BE2C (cell line): ENCODE data around the gene SHC4.
"Not testable (repeated sequence)": the region's sequence is repeated elsewhere in the genome, so short reads cannot be mapped to it uniquely, and the experiment has no call there.

Source experiments
- DNase-seq: peaks from one replicate; pipeline ENCODE4 v3.0.0-alpha.2; 2020
- H3K27me3 ChIP-seq: fragments of 250-450 bp; sonication (Bioruptor Pico); 2 replicates; pipeline ENCODE4 v1.5.1; 2020; ENCODE audit warnings: mild to moderate bottlenecking
- H3K36me3 ChIP-seq: fragments of 250-450 bp; sonication (Bioruptor Pico); 2 replicates; pipeline ENCODE4 v1.5.1; 2020; ENCODE audit warnings: mild to moderate bottlenecking
- H3K4me1 ChIP-seq: fragments of 250-450 bp; sonication (Bioruptor Pico); 2 replicates; pipeline ENCODE4 v1.5.1; 2020
- H3K4me3 ChIP-seq: 2 replicates; pipeline ENCODE4 v1.5.1; 2011; ENCODE audit warnings: low read depth, low read length
- H3K9me3 ChIP-seq: fragments of 250-450 bp; sonication (Bioruptor Pico); 2 replicates; pipeline ENCODE4 v1.5.1; 2020
- TF ChIP-seq, protein P1 (sequence below): IDR thresholded peaks from 2 replicates; pipeline ENCODE4 v1.5.1; 2012; ENCODE audit warnings: mild to moderate bottlenecking, low read depth, low read length

Gene SHC4

DNA sequence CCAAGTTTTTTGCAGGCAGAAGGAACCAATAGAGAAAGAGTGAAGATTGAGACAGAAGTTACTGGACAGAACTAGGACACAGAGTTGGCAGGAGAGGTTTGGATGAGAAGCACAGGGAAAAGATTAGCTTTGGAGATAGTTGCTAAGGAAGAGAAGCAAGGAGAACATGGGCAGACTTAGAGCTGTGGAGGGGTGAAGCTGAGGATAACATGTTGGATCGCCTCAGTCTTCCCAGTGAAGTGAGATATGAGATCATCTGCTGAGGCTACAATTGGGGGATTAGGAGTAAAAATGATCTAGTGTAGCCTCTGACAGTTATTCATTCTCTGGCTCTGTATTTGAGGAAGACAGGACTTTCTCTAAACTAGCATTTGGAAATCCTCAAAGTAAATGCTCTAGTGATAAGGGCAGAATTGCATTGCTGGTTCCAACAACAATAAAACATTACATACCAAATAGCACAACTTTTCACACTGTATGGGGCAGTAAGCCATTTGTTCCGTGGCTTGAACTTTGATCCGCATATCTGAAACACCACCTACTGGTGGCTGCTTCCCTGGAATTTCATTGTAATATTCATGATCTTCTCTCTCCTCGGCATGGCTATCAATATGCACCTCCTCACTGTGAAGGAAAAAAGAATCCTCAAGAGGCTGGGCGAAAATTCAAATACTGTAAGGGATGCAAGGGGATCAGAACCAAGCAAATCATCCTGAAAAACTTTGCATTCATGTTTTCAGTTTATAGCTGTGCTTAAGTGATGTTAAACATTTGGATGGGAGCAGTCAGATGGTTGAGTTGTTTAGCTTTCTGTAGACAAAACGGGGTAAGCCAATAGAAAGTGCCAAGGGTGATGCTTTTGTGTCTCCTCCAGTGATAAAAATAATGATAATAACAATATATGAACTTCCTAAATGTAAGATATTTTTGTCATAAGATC is 107.9 kb downstream of the SHC4 start:
- H3K27me3 ChIP-seq = no peaks in the 10 kb centered on the region
- no peak overlapping the region for H3K4me3 ChIP-seq
- TF ChIP-seq, protein P1, sequence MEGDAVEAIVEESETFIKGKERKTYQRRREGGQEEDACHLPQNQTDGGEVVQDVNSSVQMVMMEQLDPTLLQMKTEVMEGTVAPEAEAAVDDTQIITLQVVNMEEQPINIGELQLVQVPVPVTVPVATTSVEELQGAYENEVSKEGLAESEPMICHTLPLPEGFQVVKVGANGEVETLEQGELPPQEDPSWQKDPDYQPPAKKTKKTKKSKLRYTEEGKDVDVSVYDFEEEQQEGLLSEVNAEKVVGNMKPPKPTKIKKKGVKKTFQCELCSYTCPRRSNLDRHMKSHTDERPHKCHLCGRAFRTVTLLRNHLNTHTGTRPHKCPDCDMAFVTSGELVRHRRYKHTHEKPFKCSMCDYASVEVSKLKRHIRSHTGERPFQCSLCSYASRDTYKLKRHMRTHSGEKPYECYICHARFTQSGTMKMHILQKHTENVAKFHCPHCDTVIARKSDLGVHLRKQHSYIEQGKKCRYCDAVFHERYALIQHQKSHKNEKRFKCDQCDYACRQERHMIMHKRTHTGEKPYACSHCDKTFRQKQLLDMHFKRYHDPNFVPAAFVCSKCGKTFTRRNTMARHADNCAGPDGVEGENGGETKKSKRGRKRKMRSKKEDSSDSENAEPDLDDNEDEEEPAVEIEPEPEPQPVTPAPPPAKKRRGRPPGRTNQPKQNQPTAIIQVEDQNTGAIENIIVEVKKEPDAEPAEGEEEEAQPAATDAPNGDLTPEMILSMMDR = peak; percentile 80
- DNase-seq = peak; percentile 32
- no peaks in the 10 kb centered on the region; the same call in 1 of the 2 replicates for H3K36me3 ChIP-seq
- peaks cover 8% of the 10 kb centered on the region for H3K4me1 ChIP-seq
- no peaks in the 10 kb centered on the region; the same call in 1 of the 2 replicates for H3K9me3 ChIP-seq

DNA sequence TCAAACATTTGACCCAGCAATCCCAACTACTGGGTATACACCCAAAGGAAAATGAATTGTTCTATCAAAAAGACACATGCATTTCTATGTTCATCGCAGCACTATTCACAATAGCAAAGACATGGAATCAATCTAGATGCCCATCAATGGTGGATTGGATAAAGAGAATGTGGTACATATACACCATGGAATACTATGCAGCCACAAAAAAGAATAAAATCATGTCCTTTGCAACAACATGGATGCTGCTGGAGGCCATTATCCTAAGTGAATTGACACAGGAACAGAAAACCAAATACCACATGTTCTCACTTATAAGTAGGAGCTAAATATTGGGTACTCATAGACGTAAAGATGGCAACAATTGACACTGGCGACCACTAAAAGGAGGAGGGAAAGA is 109.3 kb downstream of the SHC4 start:
- DNase-seq, H3K4me3 ChIP-seq, H3K27me3 ChIP-seq, H3K36me3 ChIP-seq, H3K9me3 ChIP-seq: not testable (repeated sequence)
- H3K4me1 ChIP-seq = peaks cover 11% of the 10 kb centered on the region

DNA sequence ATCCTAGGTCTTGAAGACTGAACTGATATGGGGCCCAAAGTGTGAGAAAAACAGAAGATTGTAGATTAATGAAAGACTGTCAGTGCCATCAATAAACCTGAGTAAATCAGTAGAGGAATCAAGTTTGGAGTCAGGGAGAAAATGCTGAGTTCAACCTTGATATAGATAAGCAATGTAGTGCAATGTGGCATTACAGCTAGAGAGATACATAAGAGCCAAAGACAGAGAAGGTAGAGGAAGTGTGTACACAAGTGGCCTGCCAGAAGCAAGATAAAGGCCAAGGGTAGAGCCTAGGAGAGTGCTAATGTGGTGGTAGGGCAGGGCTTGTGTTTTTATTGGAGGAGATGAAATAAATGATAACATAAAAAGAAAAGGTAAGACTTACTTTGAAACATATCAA is 111.8 kb downstream of the SHC4 start:
- no peak overlapping the region for H3K4me3 ChIP-seq
- TF ChIP-seq, protein P1 = no peak
- H3K9me3 ChIP-seq = no peaks in the 10 kb centered on the region; the same call in 1 of the 2 replicates
- DNase-seq = no peak
- peaks cover 11% of the 10 kb centered on the region for H3K4me1 ChIP-seq
- H3K27me3 ChIP-seq = no peaks in the 10 kb centered on the region
- H3K36me3 ChIP-seq = no peaks in the 10 kb centered on the region; the same call in 1 of the 2 replicates

DNA sequence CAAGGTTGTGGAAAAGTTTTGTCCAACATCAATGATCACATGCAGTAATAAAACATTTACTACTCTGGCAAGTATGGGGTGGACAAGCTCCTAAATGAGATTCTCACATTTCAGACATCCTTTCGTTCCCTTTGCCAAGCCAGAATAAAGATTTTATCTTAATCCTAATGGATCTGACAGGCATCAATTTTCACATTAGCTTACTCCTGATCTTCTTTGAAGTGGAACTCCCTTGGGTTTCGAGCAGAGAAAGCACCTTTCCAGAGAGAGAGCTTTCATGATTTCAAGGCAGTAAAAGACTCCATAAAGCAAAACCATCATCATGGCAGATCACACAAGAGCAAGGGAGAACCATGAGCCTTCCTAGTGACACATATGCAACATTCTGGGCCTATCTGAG is 113.1 kb downstream of the SHC4 start:
- H3K9me3 ChIP-seq = no peaks in the 10 kb centered on the region; the same call in 1 of the 2 replicates
- H3K4me3 ChIP-seq = no peak overlapping the region
- no peak for DNase-seq
- H3K27me3 ChIP-seq = no peaks in the 10 kb centered on the region
- TF ChIP-seq, protein P1 = no peak
- H3K4me1 ChIP-seq = peaks cover 10% of the 10 kb centered on the region
- H3K36me3 ChIP-seq = no peaks in the 10 kb centered on the region; the same call in 1 of the 2 replicates

DNA sequence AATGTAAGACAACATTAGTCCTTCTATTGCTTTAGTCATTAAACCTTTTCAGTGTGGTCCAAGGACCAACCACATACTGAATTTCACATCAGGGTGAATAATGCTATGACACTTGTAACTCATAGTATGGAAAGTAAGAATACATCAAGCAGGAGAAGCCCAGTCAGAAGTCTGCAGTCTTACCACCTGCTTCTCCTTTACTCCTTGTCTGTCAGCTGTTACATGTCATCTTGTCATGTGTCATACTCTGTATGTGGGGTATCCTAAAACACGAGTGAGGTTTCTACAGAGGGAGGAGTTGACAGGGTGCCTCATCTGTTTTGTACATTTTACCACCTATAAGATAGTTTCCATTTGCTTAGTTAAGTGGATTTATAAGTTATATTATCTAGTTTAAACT is 118.6 kb downstream of the SHC4 start:
- no peaks in the 10 kb centered on the region for H3K4me1 ChIP-seq
- no peaks in the 10 kb centered on the region for H3K9me3 ChIP-seq
- H3K36me3 ChIP-seq = no peaks in the 10 kb centered on the region
- no peak for DNase-seq
- TF ChIP-seq, protein P1 = no peak
- no peaks in the 10 kb centered on the region for H3K27me3 ChIP-seq
- no peak overlapping the region for H3K4me3 ChIP-seq

GRCh38 chr15:48842501-48842900 is 121.2 kb downstream of the SHC4 start:
- Histone ChIP-seq H3K4me1 (no peaks in the 10 kb centered on the region), H3K9me3 (no peaks in the 10 kb centered on the region), H3K27me3 (no peaks in the 10 kb centered on the region), H3K36me3 (no peaks in the 10 kb centered on the region), H3K4me3 (no peak overlapping the region)
- no peak for DNase-seq
- TF ChIP-seq, protein P1 = no peak
